ENCODE measurements around the gene ITGAV. TPM values are rescaled to one million over a fixed set of nuclear protein-coding genes. Genes with fewer than 3 reads are reported as not detected.

ITGAV gene
- total and polyA plus RNA-seq, 2 donors (not counting 3 experiments of a cell fraction or from before 2014, with no cell fraction given) = 61.8 to 131 TPM

- no peak for DNase-seq (ENCODE audit: low read depth, low spot score)
- BruUV-seq (replicated peaks) = no TSS peak
- POLR2A ChIA-PET = no interaction called here
These were observed 124.8 kb downstream of the ITGAV start for GRCh38 chr2:186714611-186715010.

GRCh38 chr2:186716004-186716403 lies 126.1 kb downstream of the ITGAV start:
- H3K4me1 ChIP-seq (ENCODE audit: control insufficient read depth, extremely low read depth, insufficient read depth, low read length) = no peaks in the 10 kb centered on the region

More at GRCh38 chr2:186714611-186715010, 124.8 kb downstream of the ITGAV start:
- Histone ChIP-seq H3K9ac (replicated peaks; ENCODE audit: extremely low read depth, insufficient read depth, low read length) (no peak overlapping the region), H3K4me1 (ENCODE audit: control insufficient read depth, extremely low read depth, insufficient read depth, low read length) (no peaks in the 10 kb centered on the region), H2AFZ (ENCODE audit: low read depth, low read length) (no peak overlapping the region), H3K4me3 (replicated peaks in 1 of 3; ENCODE audit: insufficient read depth in 1 of 3, low read depth in 1 of 3, low read length in 3 of 3) (no peak overlapping the region), H3K9me1 (replicated peaks; ENCODE audit: control insufficient read depth, extremely low read depth, insufficient read depth, low read length) (no peaks in the 10 kb centered on the region), H3K36me3 (ENCODE audit: control insufficient read depth in 2 of 2, extremely low read depth in 1 of 2, insufficient read depth in 2 of 2, low read length in 2 of 2) (no peaks in the 10 kb centered on the region), H3K27me3 (ENCODE audit: control insufficient read depth in 2 of 2, insufficient read depth in 2 of 2, low read length in 2 of 2) (no peaks in the 10 kb centered on the region), H3K27ac (ENCODE audit: insufficient read depth, low read depth, low read length) (no peak overlapping the region), H3K79me2 (ENCODE audit: control insufficient read depth, insufficient read depth, low read length) (no peaks in the 10 kb centered on the region), H3K4me2 (ENCODE audit: insufficient read depth, low read length) (no peak overlapping the region), H3K9me3 (replicated peaks; ENCODE audit: control insufficient read depth, insufficient read depth, low read length) (no peaks in the 10 kb centered on the region), H4K20me1 (replicated peaks; ENCODE audit: control insufficient read depth, extremely low read depth, insufficient read depth, low read length) (no peaks in the 10 kb centered on the region)
- intact Hi-C loops (cut with micrococcal nuclease) = no loop called here
- CTCF ChIA-PET = interaction anchor here (1.5 kb wide), 1 partner anchor 7 kb away, joined by 3 read pairs; no protein-coding TSS in a partner anchor
- no peak for FAIRE-seq
- dilution Hi-C loops (cut with MboI; ENCODE audit: extremely low pct_ligation_motif_present, low sequenced_read_pairs) = no loop called here
- TF ChIP-seq POLR2AphosphoS5 (IDR thresholded peaks at IDR 0.05; ENCODE audit: insufficient read depth, low read depth, low read length) = no peak

More at GRCh38 chr2:186716004-186716403, 126.1 kb downstream of the ITGAV start:
- H3K9me3 ChIP-seq (replicated peaks; ENCODE audit: control insufficient read depth, insufficient read depth, low read length) = no peaks in the 10 kb centered on the region
- H3K27ac ChIP-seq (ENCODE audit: insufficient read depth, low read depth, low read length) = no peak overlapping the region
- no peak overlapping the region for H3K4me2 ChIP-seq (ENCODE audit: insufficient read depth, low read length)
- H4K20me1 ChIP-seq (replicated peaks; ENCODE audit: control insufficient read depth, extremely low read depth, insufficient read depth, low read length) = no peaks in the 10 kb centered on the region
- no peaks in the 10 kb centered on the region for H3K36me3 ChIP-seq (ENCODE audit: control insufficient read depth in 2 of 2, extremely low read depth in 1 of 2, insufficient read depth in 2 of 2, low read length in 2 of 2)
- POLR2A ChIA-PET = no interaction called here
- FAIRE-seq = no peak
- no peaks in the 10 kb centered on the region for H3K9me1 ChIP-seq (replicated peaks; ENCODE audit: control insufficient read depth, extremely low read depth, insufficient read depth, low read length)
- no peak overlapping the region for H3K4me3 ChIP-seq (replicated peaks in 1 of 3; ENCODE audit: insufficient read depth in 1 of 3, low read depth in 1 of 3, low read length in 3 of 3)
- CTCF ChIA-PET = no interaction called here
- H3K79me2 ChIP-seq (ENCODE audit: control insufficient read depth, insufficient read depth, low read length) = no peaks in the 10 kb centered on the region
- H2AFZ ChIP-seq (ENCODE audit: low read depth, low read length) = no peak overlapping the region
- H3K27me3 ChIP-seq (ENCODE audit: control insufficient read depth in 2 of 2, insufficient read depth in 2 of 2, low read length in 2 of 2) = no peaks in the 10 kb centered on the region
- intact Hi-C loops (cut with micrococcal nuclease) (no loop called here), dilution Hi-C loops (cut with MboI; ENCODE audit: extremely low pct_ligation_motif_present, low sequenced_read_pairs) (no loop called here)
- no TSS peak for BruUV-seq (replicated peaks)
- TF ChIP-seq GATA2 (IDR thresholded peaks at IDR 0.05; ENCODE audit: insufficient read depth, insufficient read length, low read depth, low read length) = no peak
- no peak for TF ChIP-seq MYC (IDR thresholded peaks at IDR 0.05; ENCODE audit: low read depth, low read length)
- TF ChIP-seq POLR2AphosphoS5 (IDR thresholded peaks at IDR 0.05; ENCODE audit: insufficient read depth, low read depth, low read length) = no peak
- no peak overlapping the region for H3K9ac ChIP-seq (replicated peaks; ENCODE audit: extremely low read depth, insufficient read depth, low read length)
- no peak for DNase-seq (ENCODE audit: low read depth, low spot score)
